Stimulated activated CD8-positive, alpha-beta memory T cell treated with anti-CD3 and anti-CD28 coated beads, Interleukin-4, amount 100 ng/mL, for 24 hours (primary cell): Measurements from ENCODE around the gene GTPBP6.
"Not testable (repeated sequence)": the region's sequence is repeated elsewhere in the genome, so short reads cannot be mapped to it uniquely, and the experiment has no call there.

Source experiments
- DNase-seq: peaks from one replicate; pipeline ENCODE4 v3.0.0-alpha.2; 2020; ENCODE audit warnings: low read depth

The GTPBP6 gene

GRCh38 chrX:264006-264405, 54.6 kb downstream of the GTPBP6 start:
- not testable (repeated sequence) for DNase-seq

GRCh38 chrX:262381-262909, 56.2 kb downstream of the GTPBP6 start:
- no peak for DNase-seq

GRCh38 chrX:261919-262352, 56.7 kb downstream of the GTPBP6 start:
- no peak for DNase-seq

- DNase-seq: no peak
Measured at GRCh38 chrX:261167-261918, 57.3 kb downstream of the GTPBP6 start.

GRCh38 chrX:259692-260355, 58.8 kb downstream of the GTPBP6 start:
- no peak for DNase-seq

- DNase-seq: no peak
Measured at GRCh38 chrX:258291-259040, 60.1 kb downstream of the GTPBP6 start.

GRCh38 chrX:257681-258289, 60.8 kb downstream of the GTPBP6 start:
- DNase-seq: no peak

GRCh38 chrX:257054-257453, 61.5 kb downstream of the GTPBP6 start:
- not testable (repeated sequence) for DNase-seq

- DNase-seq: no peak
Measured at GRCh38 chrX:255923-256331, 62.7 kb downstream of the GTPBP6 start.
